Heart left ventricle (tissue), 13 donors: ENCODE data around the gene CLEC16A.

Experiments
- CTCF ChIP-seq, 12 donors: fragments of 200-600 bp; sonication (generic) in 4 of 12; IDR thresholded peaks; one replicate each; pipeline versions ENCODE4 v1.5.0 to v1.8.0; 2018 to 2022; ENCODE audit warnings: antibody characterized with exemption in 12 of 12, mild to moderate bottlenecking in 5 of 12
- POLR2A ChIP-seq, 2 donors: fragments of 450-650 bp; IDR thresholded peaks; one replicate each; pipeline ENCODE4 v1.6.1; 2017; ENCODE audit warnings: antibody characterized with exemption in 2 of 2, mild to moderate bottlenecking in 2 of 2, moderate library complexity in 2 of 2
- donor health status: ischemic (EF 13 %, LVEDD 7.1; RV severe dilation, severe dysfunction).
- donor health status: DM: no; HTN: yes; CAD: no.
- donor health status: DM: no; HTN: no; CAD: no.
- donor health status: ischemic (EF 25% LVEDD 6.9; RV normal size, moderate dysfunction).
- donor health status: ischemic (EF 25% LVEDD 5.7; RV mildly dilated, moderate dysfunction).
- donor health status: ischemic (EF 35%, LVEDD 5.7; RV mildly dilated, moderate dysfunction).
- donor health status: nonischemic (EF 11% LVEDD 7.7; RV severe dilation, severe dysfunction).
- donor health status: DM: yes; HTN: yes; CAD: no.
- donor health status: PGD.
- donor health status: ischemic (EF 29% LVEDD 5.4; RV normal size, mild dysfunction).
- donor health status: nonischemic (EF 23%, LVEDD 6.1; RV moderate dilation, normal function).

GRCh38 chr16:10957771-10958482, 13.6 kb downstream of the CLEC16A start:
- TF ChIP-seq CTCF (IDR thresholded peaks at IDR 0.05) = no peak
- no peak for TF ChIP-seq POLR2A (IDR thresholded peaks at IDR 0.05)
